Nephron (organoid): Measurements from ENCODE around the gene HOXA10.
A peak's percentile ranks its signal among the peaks of the same experiment; 100 is the strongest.

Experiments used
- H3K27ac Mint-ChIP-seq, 3 experiments: 2 replicates each; pipeline ENCODE4 v1.8.0; 2020; ENCODE audit warnings: mixed read lengths in 3 of 3, mild to moderate bottlenecking in 2 of 3, moderate library complexity in 1 of 3
- H3K27me3 Mint-ChIP-seq: 2 replicates; pipeline ENCODE4 v1.8.0; 2021; ENCODE audit warnings: low read depth, mild to moderate bottlenecking, moderate library complexity, mixed read lengths
- H3K36me3 Mint-ChIP-seq: 2 replicates; pipeline ENCODE4 v1.8.0; 2020; ENCODE audit warnings: low read depth, mixed read lengths
- H3K4me1 Mint-ChIP-seq: 2 replicates; pipeline ENCODE4 v1.8.0; 2020; ENCODE audit warnings: mixed read lengths
- H3K4me3 Mint-ChIP-seq, 3 experiments: 2 replicates each; pipeline ENCODE4 v1.8.0; 2020; ENCODE audit warnings: mild to moderate bottlenecking in 3 of 3, mixed read lengths in 3 of 3, moderate library complexity in 2 of 3
- H3K9me3 Mint-ChIP-seq: 2 replicates; pipeline ENCODE4 v1.8.0; 2020; ENCODE audit warnings: mixed read lengths
- TF ChIP-seq, protein P1 (sequence below), 3 experiments: fragments of 200-600 bp; sonication (generic); IDR thresholded peaks; one replicate each; pipeline ENCODE4 v1.5.0; 2021; ENCODE audit warnings: antibody characterized with exemption in 3 of 3; ENCODE audit not compliant: unreplicated experiment in 3 of 3

HOXA10 gene

DNA sequence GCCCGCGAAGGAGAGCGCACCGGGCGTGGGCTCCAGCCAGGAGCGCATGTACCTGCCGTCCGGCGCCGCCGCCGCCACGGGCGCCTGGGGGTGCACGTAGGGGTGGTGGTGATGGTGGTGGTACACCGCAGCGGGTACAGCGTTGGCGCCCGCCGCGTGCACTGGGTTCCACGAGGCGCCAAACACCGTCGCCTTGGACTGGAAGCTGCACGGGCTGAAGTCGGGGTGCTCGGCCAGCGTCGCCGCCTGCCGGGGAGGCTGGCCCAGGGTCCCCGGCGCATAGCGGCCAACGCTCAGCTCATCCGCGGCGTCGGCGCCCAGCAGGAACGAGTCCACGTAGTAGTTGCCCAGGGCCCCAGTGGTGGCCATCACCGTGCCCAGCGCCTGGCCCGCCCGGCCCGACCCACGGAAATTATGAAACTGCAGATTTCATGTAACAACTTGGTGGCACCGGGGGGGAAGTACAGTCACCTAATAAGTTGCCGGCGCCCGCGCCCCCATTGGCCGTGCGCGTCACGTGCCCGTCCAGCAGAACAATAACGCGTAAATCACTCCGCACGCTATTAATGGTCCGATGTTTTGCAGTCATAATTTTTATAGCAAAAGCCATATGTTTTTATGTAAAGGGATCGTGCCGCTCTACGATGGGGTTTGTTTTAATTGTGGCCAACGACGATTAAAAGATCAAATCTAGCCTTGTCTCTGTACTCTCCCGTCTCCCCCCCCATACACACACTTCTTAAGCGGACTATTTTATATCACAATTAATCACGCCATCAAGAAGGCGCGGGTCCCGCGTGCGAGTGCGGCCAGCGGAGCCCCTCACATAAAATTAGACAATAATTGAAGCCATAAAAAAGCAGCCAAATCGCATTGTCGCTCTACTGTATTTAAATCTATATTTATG, 8.8 kb downstream of the HOXA10 start, which contains the start of gene HOXA9:
Gene HOXA9 (minus strand): TSS at position 449 of the 907 bp plus-strand sequence. CDS start 80 bp downstream, at position 369.
- Mint-ChIP-seq H3K27ac (peak within 1 kb of the TSS; percentile 99 to 100 (median 99)), H3K27me3 (peaks cover 5% of the 10 kb centered on the region), H3K4me3 (peak within 1 kb of the TSS; percentile 92 to 95 (median 93)), H3K4me1 (peaks cover 12% of the 10 kb centered on the region), H3K36me3 (peaks cover 69% of the 10 kb centered on the region), H3K9me3 (no peaks in the 10 kb centered on the region)
- TF ChIP-seq, protein P1, sequence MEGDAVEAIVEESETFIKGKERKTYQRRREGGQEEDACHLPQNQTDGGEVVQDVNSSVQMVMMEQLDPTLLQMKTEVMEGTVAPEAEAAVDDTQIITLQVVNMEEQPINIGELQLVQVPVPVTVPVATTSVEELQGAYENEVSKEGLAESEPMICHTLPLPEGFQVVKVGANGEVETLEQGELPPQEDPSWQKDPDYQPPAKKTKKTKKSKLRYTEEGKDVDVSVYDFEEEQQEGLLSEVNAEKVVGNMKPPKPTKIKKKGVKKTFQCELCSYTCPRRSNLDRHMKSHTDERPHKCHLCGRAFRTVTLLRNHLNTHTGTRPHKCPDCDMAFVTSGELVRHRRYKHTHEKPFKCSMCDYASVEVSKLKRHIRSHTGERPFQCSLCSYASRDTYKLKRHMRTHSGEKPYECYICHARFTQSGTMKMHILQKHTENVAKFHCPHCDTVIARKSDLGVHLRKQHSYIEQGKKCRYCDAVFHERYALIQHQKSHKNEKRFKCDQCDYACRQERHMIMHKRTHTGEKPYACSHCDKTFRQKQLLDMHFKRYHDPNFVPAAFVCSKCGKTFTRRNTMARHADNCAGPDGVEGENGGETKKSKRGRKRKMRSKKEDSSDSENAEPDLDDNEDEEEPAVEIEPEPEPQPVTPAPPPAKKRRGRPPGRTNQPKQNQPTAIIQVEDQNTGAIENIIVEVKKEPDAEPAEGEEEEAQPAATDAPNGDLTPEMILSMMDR (IDR thresholded peaks at IDR 0.05; ENCODE audit: unreplicated experiment in 3 of 3) = no peak

DNA sequence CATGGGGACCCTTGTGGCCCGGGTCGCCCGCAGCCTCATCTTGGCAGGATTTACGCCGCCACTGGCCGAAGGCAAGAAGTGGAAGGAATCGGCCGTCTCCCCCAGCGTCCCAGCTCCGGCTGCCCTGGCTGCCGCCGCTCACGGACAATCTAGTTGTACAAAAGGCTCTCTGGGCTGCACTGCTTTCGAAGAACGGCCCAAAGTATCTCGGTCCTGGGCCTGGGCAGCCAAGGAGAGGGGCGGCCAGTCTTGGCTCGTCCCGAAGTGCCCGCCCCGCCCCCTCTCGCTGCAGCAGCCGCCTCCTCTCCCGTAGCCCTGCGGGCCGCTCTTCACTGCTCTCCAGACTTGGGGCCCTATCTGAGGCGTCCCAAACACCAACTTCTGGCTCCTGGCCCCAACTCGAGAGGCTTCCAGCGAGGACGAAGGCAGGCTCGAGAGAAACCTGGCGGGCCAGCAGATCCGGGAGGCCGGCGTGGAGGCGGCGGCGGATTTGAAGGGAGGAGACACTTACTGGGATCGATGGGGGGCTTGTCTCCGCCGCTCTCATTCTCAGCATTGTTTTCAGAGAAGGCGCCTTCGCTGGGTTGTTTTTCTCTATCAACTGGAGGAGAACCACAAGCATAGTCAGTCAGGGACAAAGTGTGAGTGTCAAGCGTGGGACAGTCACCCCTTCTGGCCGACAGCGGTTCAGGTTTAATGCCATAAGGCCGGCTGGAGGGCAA, 9.6 kb downstream of the HOXA10 start:
- Mint-ChIP-seq H3K4me1 (peaks cover 14% of the 10 kb centered on the region), H3K4me3 (peak overlapping the region; percentile 92 to 95 (median 93)), H3K36me3 (peaks cover 63% of the 10 kb centered on the region), H3K9me3 (no peaks in the 10 kb centered on the region), H3K27ac (peak overlapping the region; percentile 99 to 100 (median 99)), H3K27me3 (peaks cover 5% of the 10 kb centered on the region)
- TF ChIP-seq, protein P1 (IDR thresholded peaks at IDR 0.05; ENCODE audit: unreplicated experiment in 3 of 3) = peak in 1 of 3 experiments; percentile 10

DNA sequence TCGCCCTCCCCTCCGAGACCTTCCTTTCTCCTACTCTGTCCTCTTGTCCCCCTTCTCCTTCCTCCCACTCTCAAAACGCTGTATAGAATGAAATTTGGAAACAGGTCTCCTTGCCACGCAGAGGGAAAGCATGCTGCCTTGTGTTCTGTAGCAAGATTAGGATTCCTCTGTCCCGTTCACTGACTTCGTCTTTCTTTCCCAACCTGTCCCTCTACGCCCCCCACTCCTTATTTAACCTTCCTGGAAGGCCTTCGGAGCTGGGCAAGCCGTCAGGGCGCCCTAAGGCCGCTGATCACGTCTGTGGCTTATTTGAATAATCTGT, 10.1 kb downstream of the HOXA10 start:
- H3K4me3 Mint-ChIP-seq = peak overlapping the region; percentile 92 to 95 (median 93)
- no peaks in the 10 kb centered on the region for H3K9me3 Mint-ChIP-seq
- peaks cover 60% of the 10 kb centered on the region for H3K36me3 Mint-ChIP-seq
- peaks cover 4% of the 10 kb centered on the region for H3K27me3 Mint-ChIP-seq
- H3K27ac Mint-ChIP-seq = peak overlapping the region; percentile 99 to 100 (median 99)
- TF ChIP-seq, protein P1 (IDR thresholded peaks at IDR 0.05; ENCODE audit: unreplicated experiment in 3 of 3) = peak in 1 of 3 experiments; percentile 12
- H3K4me1 Mint-ChIP-seq = peaks cover 19% of the 10 kb centered on the region

DNA sequence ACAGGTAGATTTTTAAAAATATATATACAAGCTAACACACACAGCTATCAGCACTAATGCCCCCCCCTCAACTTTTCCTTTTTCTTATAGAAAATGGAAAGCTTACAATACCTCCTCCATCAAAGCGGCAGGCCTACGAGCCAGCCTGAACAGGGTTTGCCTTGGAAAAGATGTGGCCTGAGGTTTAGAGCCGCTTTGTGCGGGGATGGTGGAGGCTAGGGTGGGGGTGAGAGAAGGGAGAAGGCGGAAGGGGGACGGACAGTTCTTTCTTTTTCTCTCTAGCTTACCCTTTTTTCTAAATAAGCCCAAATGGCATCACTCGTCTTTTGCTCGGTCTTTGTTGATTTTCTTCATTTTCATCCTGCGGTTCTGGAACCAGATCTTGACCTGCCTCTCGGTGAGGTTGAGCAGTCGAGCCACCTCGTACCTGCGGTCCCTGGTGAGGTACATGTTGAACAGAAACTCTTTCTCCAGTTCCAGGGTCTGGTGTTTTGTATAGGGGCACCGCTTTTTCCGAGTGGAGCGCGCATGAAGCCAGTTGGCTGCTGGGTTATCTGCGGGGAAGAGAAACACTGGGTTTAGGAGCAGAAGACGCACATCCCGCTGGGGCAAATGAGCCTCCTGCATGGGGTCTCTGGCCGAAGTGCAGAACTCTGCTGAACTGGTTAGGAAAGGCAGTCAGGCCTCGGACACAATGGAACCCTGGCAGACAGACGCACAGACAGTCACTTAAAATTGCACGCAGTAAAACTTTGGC, 10.7 kb downstream of the HOXA10 start:
- Mint-ChIP-seq H3K4me3 (peak overlapping the region; percentile 92 to 95 (median 93)), H3K9me3 (no peaks in the 10 kb centered on the region), H3K36me3 (peaks cover 54% of the 10 kb centered on the region), H3K27ac (peak overlapping the region; percentile 99 to 100 (median 99)), H3K4me1 (peaks cover 25% of the 10 kb centered on the region), H3K27me3 (no peaks in the 10 kb centered on the region)
- TF ChIP-seq, protein P1 (IDR thresholded peaks at IDR 0.05; ENCODE audit: unreplicated experiment in 3 of 3) = no peak

DNA sequence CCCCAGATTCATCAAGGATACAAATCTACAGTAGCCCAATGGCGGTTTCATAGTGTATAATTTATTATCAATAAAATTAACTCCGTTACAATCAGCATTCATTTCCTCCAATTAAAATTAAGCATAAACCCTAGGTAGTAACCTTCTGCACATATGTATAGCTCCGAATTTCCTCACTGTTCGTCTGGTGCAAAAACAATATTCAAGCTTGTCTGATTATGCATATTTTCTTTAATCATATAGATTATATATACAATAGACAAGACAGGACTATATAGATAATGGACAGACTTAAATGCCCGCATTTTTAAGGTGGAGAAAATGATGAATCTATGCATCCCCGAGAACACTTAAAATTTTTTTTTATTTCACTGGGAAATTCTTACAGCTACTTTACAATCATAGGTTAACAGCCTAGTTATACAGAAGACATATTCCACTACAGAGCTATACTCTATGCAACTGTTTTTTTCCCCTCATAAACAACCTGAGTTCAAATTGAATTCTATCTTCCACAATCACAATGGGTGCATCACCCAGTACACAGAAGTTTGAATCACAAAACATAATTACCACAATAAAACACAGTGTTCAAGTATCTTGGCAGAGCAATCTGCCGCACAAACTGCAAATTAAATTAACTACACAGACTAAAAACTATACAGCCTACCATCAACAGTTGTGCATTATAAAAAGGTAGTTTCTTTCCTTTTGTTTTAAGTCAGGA, 11.4 kb downstream of the HOXA10 start:
- Mint-ChIP-seq H3K4me1 (peaks cover 29% of the 10 kb centered on the region), H3K9me3 (no peaks in the 10 kb centered on the region), H3K27me3 (no peaks in the 10 kb centered on the region), H3K36me3 (peaks cover 47% of the 10 kb centered on the region), H3K27ac (peak overlapping the region; percentile 99 to 100 (median 99)), H3K4me3 (peak overlapping the region; percentile 92 to 95 (median 93))
- TF ChIP-seq, protein P1 (IDR thresholded peaks at IDR 0.05; ENCODE audit: unreplicated experiment in 3 of 3) = no peak
